Memory B cell (primary cell): ENCODE data around the gene FXR2.
A peak's percentile ranks its signal among the peaks of the same experiment; 100 is the strongest.
"Not testable (repeated sequence)": the region's sequence is repeated elsewhere in the genome, so short reads cannot be mapped to it uniquely, and the experiment has no call there.

Experiments used
- ATAC-seq: fragments of 150-1000 bp; cut with Tn5 transposase; 2 replicates; pipeline ENCODE4 v1.10.0; 2021; ENCODE audit warnings: low read depth, mild to moderate bottlenecking, moderate library complexity
- DNase-seq, 2 donors: peaks; one replicate each; pipeline ENCODE4 v3.0.0; 2022; ENCODE audit warnings: low spot score in 2 of 2
- H3K27ac Mint-ChIP-seq: one replicate; pipeline ENCODE4 v1.8.0; 2022; ENCODE audit warnings: mild to moderate bottlenecking, moderate library complexity, mixed read lengths
- H3K27me3 Mint-ChIP-seq: one replicate; pipeline ENCODE4 v1.8.0; 2022; ENCODE audit warnings: mixed read lengths
- H3K36me3 Mint-ChIP-seq: one replicate; pipeline ENCODE4 v1.8.0; 2022; ENCODE audit warnings: mild to moderate bottlenecking, mixed read lengths
- H3K4me1 Mint-ChIP-seq: one replicate; pipeline ENCODE4 v1.8.0; 2022; ENCODE audit warnings: mixed read lengths
- H3K4me3 Mint-ChIP-seq: one replicate; pipeline ENCODE4 v1.8.0; 2022; ENCODE audit warnings: mild to moderate bottlenecking, moderate library complexity, mixed read lengths
- H3K9me3 Mint-ChIP-seq: one replicate; pipeline ENCODE4 v1.8.0; 2022; ENCODE audit warnings: mixed read lengths

Gene FXR2

DNA sequence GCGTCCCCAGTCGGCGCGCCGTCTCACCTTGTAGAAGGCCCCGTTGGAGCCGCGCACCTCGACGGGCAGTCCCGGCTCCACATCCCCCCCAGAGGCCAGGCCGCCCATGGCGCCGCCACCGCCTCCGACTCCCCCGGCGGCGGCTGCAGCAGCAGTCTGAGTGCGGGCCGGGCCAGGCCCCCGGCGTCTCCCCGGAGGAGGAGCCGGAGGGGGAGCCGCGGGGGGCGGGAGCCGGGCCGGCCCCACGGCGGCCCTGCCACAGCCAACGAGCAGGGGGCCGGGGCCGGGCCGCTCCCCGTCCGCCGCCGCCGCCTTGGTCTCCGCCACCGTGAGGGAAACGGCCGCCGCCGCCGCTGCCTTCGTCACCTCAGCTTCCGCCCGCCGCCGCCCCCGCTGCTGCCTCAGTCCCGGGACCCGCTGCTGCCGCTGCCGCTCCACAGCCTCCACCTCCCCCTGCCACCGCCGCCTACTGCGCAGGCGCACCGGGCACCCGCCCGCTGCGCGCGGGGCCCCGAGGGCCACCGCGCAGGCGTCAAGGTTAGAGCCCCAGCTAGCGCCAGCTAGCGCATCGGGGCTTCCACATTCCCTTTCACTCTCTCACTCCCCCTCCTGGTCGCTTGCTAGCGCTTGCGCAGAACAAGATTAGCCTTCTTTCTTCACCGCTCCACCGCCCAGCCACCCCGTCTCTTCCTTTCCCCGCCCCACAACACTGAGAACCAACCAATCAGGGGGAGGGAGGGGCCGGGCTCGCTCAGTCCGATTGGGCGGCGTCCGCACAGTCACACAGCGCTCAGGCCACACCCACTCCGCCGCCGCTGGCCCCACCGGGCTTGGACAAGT is at the start of gene FXR2:
FXR2 (minus strand) TSS at position 473 of the 840 bp plus-strand sequence; CDS start at position 108, 365 bp downstream.
- DNase-seq (peak; percentile 95 to 98), ATAC-seq (peak; percentile 85)
- peaks cover 27% of the 10 kb centered on the region for H3K4me1 Mint-ChIP-seq
- peak within 1 kb of the TSS; percentile 87 for H3K4me3 Mint-ChIP-seq
- no peaks in the 10 kb centered on the region for H3K27me3 Mint-ChIP-seq
- peak within 1 kb of the TSS; percentile 92 for H3K27ac Mint-ChIP-seq
- peaks cover 3% of the 10 kb centered on the region for H3K36me3 Mint-ChIP-seq
- H3K9me3 Mint-ChIP-seq = no peaks in the 10 kb centered on the region

DNA sequence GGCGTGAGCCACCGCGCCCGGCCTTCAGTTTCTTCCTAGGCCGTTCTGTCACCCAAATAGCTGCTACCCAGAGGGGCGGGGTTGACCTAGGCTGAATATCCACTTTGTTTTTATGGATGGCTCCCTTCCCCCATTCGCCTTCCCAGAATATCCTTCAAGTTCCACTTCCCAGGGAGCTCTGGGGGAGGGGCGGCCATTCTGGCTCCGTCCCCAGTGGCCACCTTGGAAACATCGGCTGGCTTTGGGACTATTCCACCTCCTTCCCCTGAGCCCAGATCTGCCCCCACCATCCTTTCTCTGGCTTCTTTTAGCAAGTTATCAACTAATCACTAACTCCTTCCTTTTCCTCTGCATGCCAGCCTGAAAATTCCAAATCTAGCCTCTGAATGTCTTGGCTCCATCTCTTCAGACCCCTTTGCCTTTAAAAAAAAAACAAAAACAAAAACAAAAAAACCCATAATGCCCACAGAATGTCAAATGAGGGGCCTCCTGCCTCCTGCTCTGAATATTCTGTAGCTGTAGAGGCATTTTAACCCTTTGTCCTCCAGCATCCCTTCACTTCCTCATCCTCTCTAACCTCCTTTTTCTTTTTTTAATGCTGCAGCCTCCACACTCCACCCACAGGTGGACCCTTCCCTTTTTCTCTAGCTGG is 42.4 kb upstream of the FXR2 start:
- peaks cover 5% of the 10 kb centered on the region for H3K27me3 Mint-ChIP-seq
- peaks cover 3% of the 10 kb centered on the region for H3K9me3 Mint-ChIP-seq
- peaks cover 3% of the 10 kb centered on the region for H3K36me3 Mint-ChIP-seq
- no peak overlapping the region for H3K27ac Mint-ChIP-seq
- no peak for DNase-seq
- no peak overlapping the region for H3K4me3 Mint-ChIP-seq
- no peak for ATAC-seq
- H3K4me1 Mint-ChIP-seq = peaks cover 11% of the 10 kb centered on the region

DNA sequence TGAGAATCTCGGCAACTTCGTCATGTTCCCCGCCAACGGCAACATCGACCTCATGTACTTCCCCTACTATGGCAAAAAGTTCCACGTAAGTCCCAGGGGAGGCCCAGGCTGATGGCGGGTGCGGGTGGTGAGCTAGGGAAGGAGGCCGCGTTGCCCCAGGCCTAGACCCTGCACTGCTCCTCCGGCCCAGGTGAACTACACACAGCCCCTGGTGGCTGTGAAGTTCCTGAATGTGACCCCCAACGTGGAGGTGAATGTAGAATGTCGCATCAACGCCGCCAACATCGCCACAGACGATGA is 40.8 kb upstream of the FXR2 start:
- peak; percentile 71 for ATAC-seq
- Mint-ChIP-seq H3K27ac (peak overlapping the region; percentile 10), H3K36me3 (peaks cover 3% of the 10 kb centered on the region)

DNA sequence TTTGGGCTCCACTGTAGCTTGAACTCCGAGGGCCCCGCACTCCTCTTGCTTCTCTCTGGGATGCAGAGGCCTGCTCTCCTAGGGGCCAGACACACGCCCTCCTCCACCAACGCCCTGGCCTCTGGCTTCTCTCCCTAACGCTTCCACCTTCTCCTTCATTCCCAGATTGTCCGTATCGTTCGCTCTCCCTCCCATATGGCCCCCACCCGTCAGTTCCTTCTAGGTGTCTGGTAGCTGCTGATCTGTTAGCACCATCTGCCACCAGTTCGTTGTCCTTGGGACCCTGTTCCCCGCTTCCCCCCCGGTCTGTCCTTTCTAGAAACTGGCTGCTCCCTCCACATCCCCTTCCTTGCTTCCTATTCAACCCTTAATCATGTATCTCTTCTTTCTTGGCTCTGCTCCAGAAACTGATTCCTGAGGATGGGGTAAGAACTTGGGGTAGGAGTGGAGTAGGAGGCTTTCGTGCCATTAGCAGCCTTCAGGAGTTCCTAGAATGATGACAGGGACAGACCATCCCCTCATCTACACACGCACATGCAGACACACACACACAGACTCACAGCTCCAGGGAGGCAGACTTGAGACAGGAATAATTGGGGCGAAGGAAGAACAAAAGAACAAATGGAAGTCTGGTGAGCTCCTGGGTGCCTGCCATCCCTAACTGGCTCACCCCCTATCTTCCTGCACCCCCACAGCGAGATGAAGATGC is 40.3 kb upstream of the FXR2 start:
- peaks cover 16% of the 10 kb centered on the region for H3K27me3 Mint-ChIP-seq

More for the DNA sequence above, 40.8 kb upstream of the FXR2 start:
- peaks cover 3% of the 10 kb centered on the region for H3K9me3 Mint-ChIP-seq
- peaks cover 12% of the 10 kb centered on the region for H3K27me3 Mint-ChIP-seq
- DNase-seq = peak; percentile 40 to 41
- peaks cover 17% of the 10 kb centered on the region for H3K4me1 Mint-ChIP-seq
- no peak overlapping the region for H3K4me3 Mint-ChIP-seq

DNA sequence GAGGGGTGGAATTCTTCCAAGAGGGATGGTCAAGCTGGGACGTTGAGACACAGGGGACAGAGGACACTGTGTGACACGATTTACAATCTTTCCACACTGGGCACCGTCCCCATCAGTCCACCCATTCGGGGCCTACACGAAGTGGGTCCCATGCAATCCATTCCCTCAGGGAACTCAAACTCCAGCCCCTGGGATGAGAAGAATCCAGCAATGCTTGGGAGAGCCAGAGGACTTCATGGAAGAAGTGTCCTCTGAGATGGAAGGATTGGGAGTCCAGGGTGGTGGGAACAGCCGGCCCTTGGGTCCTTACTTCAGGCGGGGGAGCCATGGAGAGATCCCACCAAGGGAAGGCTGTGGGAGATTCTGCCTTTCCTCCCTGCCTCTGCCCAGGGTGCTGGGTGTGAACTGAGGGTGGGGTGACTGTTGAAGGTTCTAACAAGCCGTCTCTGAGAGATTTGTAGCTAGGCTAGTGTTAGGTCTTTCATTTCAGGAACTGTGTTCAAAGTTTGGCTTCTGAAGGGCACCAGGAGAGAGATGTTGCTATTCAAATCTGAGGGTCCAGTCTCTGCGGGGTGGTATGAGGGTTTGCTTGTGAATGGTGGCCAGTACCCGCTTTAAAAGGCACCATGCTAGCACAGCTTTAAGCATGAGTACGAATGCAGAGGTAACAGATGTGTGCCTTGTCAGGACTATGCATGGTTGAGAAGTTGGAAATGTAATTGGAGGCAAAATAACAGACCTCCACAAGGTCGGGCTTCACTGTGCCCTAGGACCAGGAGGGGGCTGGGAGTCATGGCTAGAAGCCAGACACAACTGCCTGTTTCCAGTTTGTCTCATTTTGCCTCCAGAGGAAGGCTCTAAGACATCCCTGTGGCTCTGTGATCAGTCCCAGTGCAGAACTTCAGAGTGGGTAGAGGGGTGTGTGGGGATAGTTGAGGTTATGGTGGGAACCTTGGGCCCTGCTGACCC is 38.0 kb upstream of the FXR2 start:
- Mint-ChIP-seq H3K27me3 (peaks cover 22% of the 10 kb centered on the region), H3K4me1 (peaks cover 25% of the 10 kb centered on the region), H3K4me3 (no peak overlapping the region), H3K27ac (no peak overlapping the region), H3K36me3 (peaks cover 2% of the 10 kb centered on the region), H3K9me3 (peaks cover 3% of the 10 kb centered on the region)
- ATAC-seq (no peak), DNase-seq (no peak)

More for the DNA sequence above, 40.3 kb upstream of the FXR2 start:
- Mint-ChIP-seq H3K4me3 (no peak overlapping the region), H3K36me3 (peaks cover 3% of the 10 kb centered on the region), H3K27ac (peak overlapping the region; percentile 10), H3K4me1 (peaks cover 22% of the 10 kb centered on the region), H3K9me3 (peaks cover 3% of the 10 kb centered on the region)
- ATAC-seq = no peak
- no peak for DNase-seq

DNA sequence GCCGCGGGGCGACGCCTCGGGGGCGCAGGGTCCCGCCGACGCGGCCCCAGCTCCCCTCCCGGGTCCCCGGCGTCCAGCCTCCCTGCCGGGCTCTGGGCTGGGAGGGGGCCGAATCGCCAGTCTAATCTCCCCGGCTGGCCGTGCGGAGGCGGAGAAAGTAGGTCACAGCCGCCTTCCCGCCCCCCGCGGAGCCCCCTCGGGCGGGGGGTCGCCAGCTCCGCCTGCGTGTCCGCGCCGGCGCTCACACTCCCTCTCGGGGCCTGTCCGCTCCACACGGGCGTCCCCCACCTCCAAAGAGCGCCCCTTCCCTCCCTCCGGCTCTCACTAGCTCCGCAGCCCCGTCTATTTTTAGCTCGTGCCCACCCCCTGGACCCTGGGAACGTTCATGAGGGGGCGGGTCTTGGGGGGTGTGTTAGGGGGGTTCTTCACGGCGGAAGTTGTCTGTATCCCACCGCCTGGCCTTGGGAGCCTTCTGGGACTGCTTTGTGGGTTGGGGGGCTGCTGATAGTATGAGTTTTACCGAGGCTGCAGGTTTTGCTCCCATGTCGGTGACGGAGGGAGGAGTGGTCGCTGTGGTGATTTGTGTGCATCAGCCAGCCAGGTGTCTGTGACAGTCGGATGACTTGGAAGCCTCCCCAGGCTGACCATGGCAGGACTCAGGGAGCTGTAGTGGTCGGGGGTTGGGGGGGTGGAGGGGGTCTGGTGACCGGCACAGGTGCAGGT is 37.1 kb upstream of the FXR2 start:
- Mint-ChIP-seq H3K27me3 (peaks cover 22% of the 10 kb centered on the region), H3K36me3 (no peaks in the 10 kb centered on the region), H3K27ac (no peak overlapping the region), H3K9me3 (peaks cover 3% of the 10 kb centered on the region), H3K4me1 (peaks cover 25% of the 10 kb centered on the region), H3K4me3 (peak overlapping the region; percentile 15)
- ATAC-seq (no peak), DNase-seq (no peak)

DNA sequence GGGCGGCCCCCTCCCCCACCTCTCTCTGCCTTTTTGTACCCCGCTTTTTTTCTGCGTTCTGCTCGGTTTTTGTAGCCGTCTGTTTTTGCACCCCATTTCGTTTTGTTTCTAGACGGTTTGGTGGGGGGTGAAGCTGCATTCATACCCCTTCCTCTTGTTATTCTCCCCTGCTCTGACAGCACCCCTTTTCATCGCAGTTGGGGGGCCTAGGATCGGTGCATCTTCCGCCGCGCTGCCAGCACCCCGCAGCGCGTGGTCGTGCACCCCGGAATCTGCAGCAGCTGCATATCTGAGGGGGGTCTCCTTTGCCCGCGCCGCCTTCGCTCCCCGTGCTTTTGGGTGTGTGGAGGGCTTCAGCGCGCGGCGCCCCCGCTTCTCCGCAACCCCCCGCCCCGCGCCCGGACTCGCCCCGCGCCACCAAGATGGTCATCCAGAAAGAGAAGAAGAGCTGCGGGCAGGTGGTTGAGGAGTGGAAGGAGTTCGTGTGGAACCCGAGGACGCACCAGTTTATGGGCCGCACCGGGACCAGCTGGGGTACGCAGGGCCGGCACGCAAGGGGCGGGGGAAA is 36.5 kb upstream of the FXR2 start:
- Mint-ChIP-seq H3K4me3 (peak overlapping the region; percentile 80), H3K36me3 (no peaks in the 10 kb centered on the region), H3K27ac (no peak overlapping the region), H3K27me3 (peaks cover 24% of the 10 kb centered on the region), H3K9me3 (peaks cover under 1% of the 10 kb centered on the region), H3K4me1 (peaks cover 23% of the 10 kb centered on the region)
- ATAC-seq (no peak), DNase-seq (no peak)

DNA sequence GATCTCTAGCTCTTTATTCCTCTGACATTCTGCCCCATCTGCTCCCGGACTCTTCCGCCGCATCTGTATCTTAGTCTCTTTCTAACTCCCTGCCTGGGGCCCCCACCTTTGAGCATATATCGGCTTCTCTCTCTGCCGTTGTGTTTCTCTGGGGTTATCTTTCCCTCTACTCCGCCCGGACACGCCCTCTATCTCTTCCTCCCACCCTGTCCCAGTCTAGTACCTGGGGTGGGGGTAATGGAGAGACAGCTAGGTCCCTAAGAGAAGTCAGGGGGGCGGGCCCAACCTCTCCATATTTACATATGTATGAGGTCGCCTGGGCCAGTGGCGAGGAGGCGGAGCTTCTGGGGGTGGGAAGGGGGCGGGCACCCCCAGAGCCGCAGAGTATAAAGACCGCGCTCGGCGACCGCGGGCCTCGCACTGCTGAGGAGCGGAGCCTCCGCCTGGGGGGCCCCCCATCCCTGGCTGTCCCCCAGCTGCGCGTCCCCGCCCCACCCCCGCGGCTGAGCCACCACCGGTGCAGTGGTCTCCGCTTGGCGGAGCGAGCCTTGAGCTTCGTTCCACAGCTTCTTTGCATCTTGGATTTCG is 35.9 kb upstream of the FXR2 start, which contains the start of gene ATP1B2:
ATP1B2 (plus strand) TSS at position 418 of the 588 bp plus-strand sequence. CDS start 593 bp downstream, outside the sequence.
- DNase-seq (peak; percentile 41 to 64), ATAC-seq (peak; percentile 78)
- peaks cover 25% of the 10 kb centered on the region for H3K27me3 Mint-ChIP-seq
- H3K9me3 Mint-ChIP-seq = no peaks in the 10 kb centered on the region
- H3K27ac Mint-ChIP-seq = no peak within 1 kb of the TSS
- no peaks in the 10 kb centered on the region for H3K36me3 Mint-ChIP-seq
- peaks cover 22% of the 10 kb centered on the region for H3K4me1 Mint-ChIP-seq
- peak within 1 kb of the TSS; percentile 80 for H3K4me3 Mint-ChIP-seq

DNA sequence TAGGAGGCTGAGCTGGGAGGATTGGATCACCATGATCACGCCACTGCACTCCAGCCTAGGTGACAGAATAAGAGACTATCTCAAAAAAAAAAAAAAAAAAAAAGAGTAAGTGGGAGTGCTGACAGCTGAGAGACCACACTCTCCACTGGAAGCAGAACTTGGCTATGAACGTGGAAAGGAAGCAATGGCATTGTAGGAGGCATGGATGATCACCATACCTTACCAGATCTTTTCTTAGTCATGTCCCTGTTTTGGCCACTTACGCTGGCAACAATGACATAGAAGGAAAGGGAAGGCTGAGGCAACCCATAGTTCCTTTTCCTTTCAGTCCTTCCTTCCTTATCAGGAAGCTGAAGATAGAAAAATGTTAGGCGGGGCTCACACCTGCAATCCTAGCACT is 32.3 kb upstream of the FXR2 start:
- Mint-ChIP-seq H3K9me3 (no peaks in the 10 kb centered on the region), H3K27me3 (peaks cover 23% of the 10 kb centered on the region)

DNA sequence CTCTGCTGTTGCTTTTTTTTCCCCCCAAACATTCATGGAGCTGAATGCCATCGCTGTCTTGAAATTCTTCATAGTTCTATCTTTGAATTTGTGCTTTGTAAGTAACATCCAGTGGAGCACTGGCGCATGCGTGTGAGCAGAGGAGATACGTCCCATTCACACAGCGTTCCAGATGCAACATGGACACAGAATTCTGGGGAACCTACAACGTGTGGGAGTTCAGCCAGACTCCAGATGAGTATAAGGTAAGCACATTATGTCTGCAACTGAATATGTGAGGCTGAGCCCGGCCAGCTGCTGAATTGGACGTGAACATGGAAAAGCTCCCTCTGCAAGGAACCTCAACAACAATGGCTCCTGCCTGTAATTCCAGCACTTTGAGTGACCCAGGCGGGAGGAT is 31.8 kb upstream of the FXR2 start:
- ATAC-seq = no peak
- Mint-ChIP-seq H3K4me3 (no peak overlapping the region), H3K36me3 (no peaks in the 10 kb centered on the region), H3K4me1 (peaks cover 18% of the 10 kb centered on the region), H3K9me3 (no peaks in the 10 kb centered on the region), H3K27ac (no peak overlapping the region), H3K27me3 (peaks cover 23% of the 10 kb centered on the region)
- no peak for DNase-seq

More for the DNA sequence above, 32.3 kb upstream of the FXR2 start:
- Mint-ChIP-seq H3K4me1 (peaks cover 18% of the 10 kb centered on the region), H3K27ac (no peak overlapping the region), H3K4me3 (no peak overlapping the region), H3K36me3 (no peaks in the 10 kb centered on the region)
- ATAC-seq = no peak
- no peak for DNase-seq

DNA sequence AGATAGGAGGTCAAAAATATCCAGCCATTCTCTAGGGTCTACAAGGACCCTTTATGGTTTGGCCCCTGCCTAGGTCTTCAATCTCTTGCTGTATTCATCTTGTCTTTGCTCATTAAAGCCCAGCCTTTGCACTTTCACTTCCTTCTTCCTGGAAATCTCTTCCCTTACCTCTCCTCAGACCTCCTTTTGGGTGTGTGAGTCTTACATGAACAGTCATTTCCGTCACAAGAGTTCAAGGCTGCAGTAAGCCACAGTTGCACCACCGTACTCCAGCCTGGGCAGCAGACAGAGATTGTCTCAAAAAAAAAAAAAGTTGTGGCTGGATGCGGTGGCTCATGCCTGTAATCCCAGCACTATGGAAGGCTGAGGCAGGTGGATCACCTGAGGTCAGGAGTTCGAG is 30.1 kb upstream of the FXR2 start:
- no peaks in the 10 kb centered on the region for H3K9me3 Mint-ChIP-seq
- H3K27me3 Mint-ChIP-seq = peaks cover 10% of the 10 kb centered on the region
- no peak overlapping the region for H3K27ac Mint-ChIP-seq
- H3K36me3 Mint-ChIP-seq = no peaks in the 10 kb centered on the region
- no peak overlapping the region for H3K4me3 Mint-ChIP-seq
- DNase-seq (no peak), ATAC-seq (peak; percentile 67)
- H3K4me1 Mint-ChIP-seq = peaks cover 4% of the 10 kb centered on the region

DNA sequence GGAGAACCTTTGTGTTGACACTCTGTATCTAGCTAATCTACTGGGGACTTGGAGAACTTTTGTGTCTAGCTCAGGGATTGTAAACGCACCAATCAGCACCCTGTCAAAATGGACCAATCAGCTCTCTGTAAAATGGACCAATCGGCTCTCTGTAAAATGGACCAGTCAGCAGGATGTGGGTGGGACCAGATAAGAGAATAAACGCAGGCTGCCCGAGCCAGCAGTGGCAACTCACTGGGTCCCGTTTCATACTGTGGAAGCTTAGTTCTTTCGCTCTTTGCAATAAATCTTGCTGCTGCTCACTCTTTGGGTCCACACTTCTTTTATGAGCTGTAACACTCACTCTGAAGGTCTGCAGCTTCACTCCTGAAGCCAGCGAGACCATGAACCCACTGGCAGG is 26.9 kb upstream of the FXR2 start:
- ATAC-seq, DNase-seq, H3K4me1 Mint-ChIP-seq, H3K9me3 Mint-ChIP-seq, H3K27ac Mint-ChIP-seq, H3K36me3 Mint-ChIP-seq, H3K4me3 Mint-ChIP-seq, H3K27me3 Mint-ChIP-seq: not testable (repeated sequence)
